ENCODE data around the gene ADAMTS16.

ADAMTS16 gene

DNA sequence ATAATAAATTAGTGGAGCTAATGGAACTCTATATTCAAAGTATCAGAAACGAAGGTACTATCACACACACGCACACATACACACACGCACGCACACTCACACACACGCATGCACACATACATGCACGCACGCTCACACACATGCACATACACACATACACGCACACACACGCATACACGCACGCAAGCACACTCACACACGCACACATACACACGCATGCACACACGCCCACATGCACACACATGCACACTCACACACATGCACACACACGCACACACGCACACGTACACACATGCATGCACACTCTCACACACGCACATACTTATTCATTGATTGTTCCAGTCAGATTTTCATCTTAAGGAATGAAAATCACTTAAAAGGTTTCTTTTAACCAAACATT, 212.5 kb downstream of the ADAMTS16 start:
- no peak for DNase-seq

DNA sequence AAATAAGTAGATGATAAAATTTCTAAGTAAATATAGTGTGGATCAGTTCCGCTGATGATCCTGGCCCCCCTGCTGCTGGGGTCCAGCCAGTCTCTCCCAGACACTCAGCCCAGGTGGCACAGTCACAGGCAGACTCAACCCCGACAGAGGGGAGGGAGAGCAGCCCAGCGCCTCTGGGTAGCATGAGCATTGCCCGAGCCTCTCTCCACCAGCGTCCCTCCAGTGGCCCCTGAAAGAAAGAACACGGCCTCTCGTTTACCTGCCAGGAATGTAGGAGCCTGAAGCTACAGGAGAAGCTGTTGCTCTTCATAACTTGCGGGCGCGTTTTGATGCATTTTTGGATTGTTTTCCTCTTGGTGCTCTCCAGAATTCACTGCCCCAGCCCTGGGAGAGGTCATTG, 213.6 kb downstream of the ADAMTS16 start:
- no peak for DNase-seq

DNA sequence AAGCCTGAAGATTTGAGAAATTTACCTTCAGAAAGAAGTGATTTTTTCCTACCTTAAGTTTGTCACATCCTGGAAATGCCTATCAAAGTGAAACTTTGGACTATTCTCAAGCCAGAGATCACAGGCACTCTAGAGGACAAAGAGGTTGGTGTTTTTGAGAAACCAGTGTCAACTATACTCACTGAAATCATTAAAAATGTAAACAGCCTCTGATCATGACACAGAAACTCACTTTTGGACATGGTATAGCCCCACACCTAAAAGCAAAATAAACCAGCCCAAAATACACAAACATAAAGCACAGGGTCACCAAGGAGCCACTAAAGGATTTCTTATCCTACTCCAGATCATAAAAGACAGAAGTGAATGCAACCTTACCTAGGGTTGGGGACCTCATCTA, 216.6 kb downstream of the ADAMTS16 start:
- no peak for DNase-seq

DNA sequence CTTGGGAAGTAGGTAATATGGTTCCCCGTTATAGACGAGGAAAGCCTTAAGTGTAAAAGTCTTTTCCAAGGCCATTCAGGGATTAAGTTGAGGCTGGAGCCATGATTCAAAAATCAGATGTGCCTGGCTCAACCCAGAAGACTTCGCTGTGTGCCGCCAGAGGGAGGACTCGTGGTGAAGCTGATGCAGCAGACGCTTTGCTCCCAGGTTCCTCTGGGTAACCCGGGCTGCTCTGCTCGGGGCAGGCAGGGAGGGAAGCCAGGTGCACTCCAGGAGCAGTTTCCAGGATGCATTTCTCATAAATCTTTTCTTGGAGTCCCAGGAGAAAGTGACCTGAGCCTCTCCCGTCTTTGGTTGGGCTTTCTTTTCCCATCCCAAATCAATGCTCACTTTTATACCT, 219.5 kb downstream of the ADAMTS16 start:
- DNase-seq = no peak

DNA sequence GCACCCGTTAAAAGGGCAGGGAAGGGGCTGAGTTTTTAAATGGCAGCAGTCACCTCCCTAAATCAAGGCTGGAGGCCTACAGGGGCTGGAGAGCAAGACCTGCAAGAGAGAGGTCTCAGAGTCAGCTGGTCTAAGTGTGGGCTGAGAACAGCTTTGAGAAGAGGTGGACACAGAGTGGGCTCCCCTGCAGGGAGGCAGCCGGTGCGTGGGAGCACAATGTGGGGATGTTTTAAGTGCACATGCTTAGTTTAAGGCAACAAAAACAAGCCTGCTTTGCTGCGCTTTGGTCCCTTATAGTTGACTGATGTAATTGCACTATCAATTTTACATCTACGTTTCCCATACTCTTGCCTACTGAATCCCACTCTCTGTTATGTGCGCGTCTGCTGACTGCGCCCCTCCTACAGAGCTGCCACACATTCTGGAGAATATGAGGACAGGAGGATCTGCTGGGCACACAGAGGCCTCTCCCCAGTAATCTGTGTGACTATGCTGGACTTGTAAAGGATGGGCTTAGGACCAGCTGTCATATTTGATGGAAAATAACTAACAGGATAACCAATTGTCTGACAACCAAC, 220.3 kb downstream of the ADAMTS16 start:
- DNase-seq = no peak

DNA sequence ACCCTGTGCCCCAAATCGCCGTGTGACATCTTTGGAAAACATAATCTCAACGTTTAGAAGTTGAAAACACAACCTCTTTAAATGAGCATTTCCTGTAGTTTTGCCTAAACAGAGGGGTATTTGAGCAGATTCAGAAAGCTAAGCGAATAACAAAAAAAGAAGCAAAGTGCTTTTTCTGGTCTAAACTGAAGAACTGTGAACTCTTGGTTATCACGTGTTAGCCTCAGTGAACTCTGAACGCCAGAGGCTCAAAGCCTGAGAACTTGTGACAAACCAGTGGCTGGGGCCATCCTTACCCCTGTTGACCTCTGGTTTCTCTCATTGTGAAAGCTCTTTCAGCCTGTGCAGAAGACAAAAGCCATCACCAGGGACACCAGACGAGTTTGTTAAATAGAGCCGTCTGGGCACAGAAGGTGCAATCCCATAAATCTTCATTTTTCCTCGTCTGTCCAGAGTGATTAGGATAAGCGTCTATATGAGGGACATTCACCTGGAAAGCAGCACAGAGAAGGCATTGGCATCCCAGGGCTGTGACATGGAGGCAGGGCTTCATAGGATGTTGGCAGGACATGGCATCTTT, 220.9 kb downstream of the ADAMTS16 start:
- no peak for DNase-seq

DNA sequence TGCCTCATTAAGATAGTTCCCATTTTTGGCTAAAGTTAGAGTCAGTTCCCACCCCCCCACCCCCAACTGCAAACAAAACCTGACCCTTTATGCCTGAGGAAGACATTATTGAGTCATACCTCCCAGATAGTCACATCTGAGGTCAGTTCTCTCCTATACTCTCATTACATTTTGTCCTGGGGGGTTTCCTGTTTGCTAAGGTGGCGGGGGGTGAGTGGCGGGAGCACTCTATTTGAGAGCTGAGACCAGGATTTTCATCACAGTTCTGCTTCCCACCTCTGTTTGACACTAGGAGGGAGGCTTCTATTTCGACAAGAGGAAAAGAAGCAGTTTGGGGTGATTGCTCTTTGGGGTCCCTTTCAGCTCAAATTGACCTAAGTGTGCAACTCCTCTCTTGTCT, 222.9 kb downstream of the ADAMTS16 start:
- no peak for DNase-seq

DNA sequence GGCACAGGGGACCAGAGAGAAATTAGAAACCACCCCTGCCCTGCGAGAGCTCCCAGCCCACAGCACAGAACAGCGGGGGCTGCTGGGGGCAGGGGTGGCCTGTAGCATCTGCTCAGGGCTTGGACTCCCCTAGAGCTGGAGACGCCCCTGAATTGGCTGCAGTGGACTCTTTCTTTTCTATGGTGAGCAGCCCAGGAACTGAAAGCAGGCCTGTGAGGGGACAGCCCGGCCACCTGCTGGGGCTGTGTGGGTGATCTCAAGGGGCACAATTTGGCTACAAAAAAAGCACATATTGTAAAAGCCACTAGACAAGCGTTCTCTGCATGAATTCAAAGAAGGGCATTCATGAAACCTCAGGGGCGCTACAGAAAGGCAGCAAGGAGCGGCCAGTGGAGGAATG, 224.8 kb downstream of the ADAMTS16 start:
- no peak for DNase-seq

DNA sequence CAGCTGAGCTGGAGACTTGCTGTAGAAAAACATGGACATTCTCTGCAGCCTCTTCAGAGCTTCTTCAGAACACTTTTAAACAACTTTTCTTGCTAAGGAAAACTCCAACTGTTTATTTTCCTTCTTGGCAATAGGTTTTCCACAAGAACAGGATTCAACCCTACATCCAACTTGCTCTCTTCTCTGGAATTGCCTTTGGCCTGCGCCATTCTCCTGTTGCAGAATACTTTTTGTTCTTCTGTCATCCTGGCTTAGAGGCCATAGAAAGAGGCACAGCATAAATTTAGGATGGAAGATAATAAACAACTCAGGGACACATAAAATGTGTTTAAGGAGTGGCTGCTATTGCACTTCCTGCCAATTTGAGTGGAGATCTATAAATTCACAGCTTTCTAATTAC, 227.6 kb downstream of the ADAMTS16 start:
- no peak for DNase-seq

DNA sequence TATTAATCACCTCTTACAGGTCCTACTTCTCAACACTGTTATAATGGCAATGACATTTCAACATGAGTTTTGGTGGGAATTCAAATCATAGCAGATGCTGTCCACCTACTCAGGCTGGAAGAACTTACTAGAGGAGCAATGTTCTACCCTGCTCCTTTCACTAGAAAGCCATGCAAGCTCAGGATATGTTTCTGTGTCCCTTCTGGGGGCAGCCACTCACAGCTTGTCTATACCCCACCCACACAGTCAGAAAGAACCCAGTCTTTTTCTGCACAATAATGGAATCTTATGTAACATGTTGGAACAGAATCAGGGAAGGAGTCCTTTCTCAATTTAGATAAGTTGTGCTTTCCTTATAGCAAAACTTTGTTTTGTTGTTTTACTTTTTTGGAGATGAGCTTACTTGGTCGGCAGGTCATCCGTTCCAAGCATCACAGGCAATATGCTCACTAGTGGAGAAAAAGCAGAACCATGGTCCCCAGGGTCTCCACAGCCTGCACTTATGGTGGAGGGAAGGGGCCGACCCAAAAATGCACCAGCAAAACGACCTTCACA, 229.0 kb downstream of the ADAMTS16 start:
- no peak for DNase-seq

Data from activated effector memory CD4-positive, alpha-beta T cell treated with Interleukin-2 at 50 U/mL for 16 hours (primary cell).